Measurements from ENCODE around the gene FICD.
"Not testable (repeated sequence)": the region's sequence is repeated elsewhere in the genome, so short reads cannot be mapped to it uniquely, and the experiment has no call there.

The FICD gene

DNA sequence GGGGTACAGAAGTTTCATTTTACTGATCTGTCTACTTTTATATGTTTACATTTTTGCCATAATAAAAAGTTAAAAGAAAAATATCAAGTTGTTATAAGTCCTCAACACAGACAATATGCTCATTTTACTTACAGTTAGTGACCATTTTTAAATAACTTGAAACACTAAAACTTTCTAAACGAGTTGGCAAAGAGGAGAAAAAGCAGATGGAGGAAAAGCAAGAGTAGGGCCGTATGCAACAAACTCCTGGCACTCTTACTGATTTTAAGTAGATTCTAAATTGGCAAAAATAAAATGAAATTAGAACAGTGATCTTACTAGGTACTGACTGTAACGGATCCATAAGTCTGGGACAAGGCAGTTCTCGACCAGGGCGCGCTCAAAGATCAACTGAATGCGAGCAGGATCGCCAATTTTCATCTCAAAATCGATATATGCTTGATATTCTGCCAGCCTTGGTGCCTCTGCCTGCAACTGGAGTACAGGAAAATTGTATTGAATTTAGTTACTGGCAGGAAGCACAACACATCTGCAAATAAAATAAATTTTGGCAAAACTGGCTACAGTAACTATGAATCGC lies 23.6 kb downstream of the FICD start:
- DNase-seq = no peak

GRCh38 chr12:108542320-108542719 lies 27.2 kb downstream of the FICD start:
- DNase-seq = no peak

DNA sequence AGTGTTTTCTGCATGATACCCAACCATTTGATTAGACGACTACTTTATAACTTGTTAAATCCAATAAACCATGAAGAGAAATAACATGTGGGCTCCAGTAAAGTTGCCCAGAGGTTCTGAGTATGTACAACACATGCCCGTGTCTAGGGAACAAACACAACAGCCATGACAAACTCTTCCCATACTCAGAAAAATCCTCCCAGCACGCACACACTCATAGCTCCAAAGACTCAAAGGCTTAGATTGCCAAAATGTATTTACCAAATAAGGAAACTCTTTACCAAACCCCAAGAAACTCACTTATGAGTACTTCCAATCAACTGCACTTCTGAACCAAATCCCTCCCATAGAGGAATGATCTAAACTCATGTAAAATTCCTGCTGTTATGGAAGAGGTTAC lies 28.6 kb downstream of the FICD start:
- no peak for DNase-seq

- DNase-seq = no peak
Observed at GRCh38 chr12:108547686-108548085, 32.6 kb downstream of the FICD start.

GRCh38 chr12:108548954-108549521 lies 34.0 kb downstream of the FICD start:
- no peak for DNase-seq

- no peak for DNase-seq
Observed at GRCh38 chr12:108551535-108551934, 36.5 kb downstream of the FICD start.

- no peak for DNase-seq
Observed at GRCh38 chr12:108553799-108554198, 38.7 kb downstream of the FICD start.

DNA sequence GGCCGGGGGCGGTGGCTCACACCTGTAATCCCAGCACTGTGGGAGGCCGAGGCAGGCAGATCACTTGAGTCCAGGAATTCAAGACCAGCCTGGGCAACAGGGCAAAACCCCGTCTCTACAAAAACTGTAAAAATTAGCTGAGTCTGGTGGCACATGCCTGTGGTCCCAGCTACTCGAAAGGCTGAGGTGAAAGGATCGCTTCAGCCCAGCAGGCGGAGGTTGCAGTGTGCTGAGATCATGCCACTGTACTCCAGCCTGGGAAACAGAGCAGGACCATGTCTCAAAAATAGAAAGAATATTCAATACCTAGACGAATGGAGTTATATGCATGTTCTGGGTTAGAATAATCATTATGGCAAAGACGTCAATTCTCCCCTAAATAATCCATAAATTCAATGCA lies 40.3 kb downstream of the FICD start:
- not testable (repeated sequence) for DNase-seq

- no peak for DNase-seq
Observed at GRCh38 chr12:108559007-108559655, 44.1 kb downstream of the FICD start.

GRCh38 chr12:108559748-108560147 lies 44.7 kb downstream of the FICD start:
- DNase-seq = no peak

DNA sequence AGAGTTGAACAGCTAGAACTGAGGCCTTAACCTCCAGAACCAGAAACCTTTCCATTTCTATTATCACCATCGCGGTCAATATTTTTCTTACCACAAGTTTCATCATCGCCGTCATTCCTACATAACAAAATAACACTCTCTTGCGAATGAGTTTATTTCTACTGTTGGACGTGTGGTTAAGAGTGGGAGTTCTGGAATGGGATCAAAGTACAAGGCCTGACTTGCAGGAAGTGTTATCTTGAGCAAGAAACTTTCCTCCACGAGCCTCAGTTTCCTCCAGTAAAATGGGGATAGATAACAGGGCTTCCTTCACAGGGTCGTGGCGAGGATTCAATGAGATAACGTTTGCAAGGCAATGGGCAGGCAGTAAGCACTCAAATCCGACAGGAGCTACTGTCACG lies 45.2 kb downstream of the FICD start:
- no peak for DNase-seq

GRCh38 chr12:108560752-108561719 lies 46.0 kb downstream of the FICD start, which contains the start of gene SART3:
Gene SART3 (minus strand): TSS chr12:108561173. CDS start chr12:108561154, 19 bp downstream.
- DNase-seq = peak; percentile 84

- no peak for DNase-seq
Observed at GRCh38 chr12:108561852-108562347, 46.8 kb downstream of the FICD start.

GRCh38 chr12:108562348-108563135 lies 47.5 kb downstream of the FICD start, which contains the start of gene ISCU:
Gene ISCU (plus strand): TSS chr12:108562596. CDS start chr12:108562623, 27 bp downstream.
- peak; percentile 100 for DNase-seq

- peak; percentile 84 for DNase-seq
Observed at GRCh38 chr12:108563136-108563803, 48.2 kb downstream of the FICD start.

DNA sequence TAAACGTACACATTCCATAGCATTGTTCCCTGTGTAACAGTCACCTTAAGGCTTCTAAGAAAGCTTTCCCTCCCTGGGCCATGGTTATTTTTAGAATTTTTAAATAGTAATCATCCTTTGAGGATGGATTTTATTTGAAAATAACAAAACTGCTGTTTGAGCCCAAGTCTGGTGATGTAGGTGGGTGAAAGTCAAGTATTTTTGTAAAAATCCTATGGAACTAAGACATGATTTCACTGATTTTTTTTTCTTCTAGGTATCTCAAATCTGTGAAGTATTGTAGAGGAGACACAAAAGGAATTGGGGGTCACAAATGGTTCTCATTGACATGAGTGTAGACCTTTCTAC lies 48.7 kb downstream of the FICD start:
- DNase-seq = no peak

DNA sequence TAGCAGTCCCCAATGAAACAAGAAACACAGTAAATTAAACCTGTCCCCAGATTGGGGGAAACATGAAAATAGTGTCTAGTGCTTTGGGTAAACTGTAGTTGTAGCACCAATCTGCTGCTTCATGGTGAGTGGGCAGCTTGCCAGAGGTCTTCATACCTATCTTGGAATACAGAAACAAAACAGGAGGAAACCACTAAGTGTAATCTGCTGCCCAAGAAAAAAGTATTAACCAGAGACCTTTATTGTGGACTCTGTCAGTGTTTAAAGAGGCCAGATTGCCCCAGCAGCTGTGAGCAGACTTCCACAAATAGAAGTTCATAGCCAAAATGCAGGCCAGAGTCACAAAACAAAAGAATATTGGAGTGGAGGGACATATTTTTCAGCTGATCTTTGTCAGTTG lies 49.6 kb downstream of the FICD start:
- no peak for DNase-seq

DNA sequence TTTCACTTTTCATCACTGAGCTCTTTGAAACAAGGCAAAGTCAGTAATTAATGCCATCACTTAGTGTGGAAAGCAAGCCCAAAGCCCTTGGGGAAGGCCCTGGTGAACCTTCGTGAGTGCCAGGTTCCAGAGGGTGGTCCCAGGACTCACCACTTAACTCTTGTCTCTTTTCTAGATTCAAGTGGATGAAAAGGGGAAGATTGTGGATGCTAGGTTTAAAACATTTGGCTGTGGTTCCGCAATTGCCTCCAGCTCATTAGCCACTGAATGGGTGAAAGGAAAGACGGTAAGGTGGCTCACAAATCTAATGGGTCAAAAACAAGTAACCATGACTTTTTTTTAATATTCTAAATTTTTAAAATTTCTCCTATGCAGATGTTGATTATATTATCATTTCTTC lies 50.1 kb downstream of the FICD start:
- DNase-seq = no peak

DNA sequence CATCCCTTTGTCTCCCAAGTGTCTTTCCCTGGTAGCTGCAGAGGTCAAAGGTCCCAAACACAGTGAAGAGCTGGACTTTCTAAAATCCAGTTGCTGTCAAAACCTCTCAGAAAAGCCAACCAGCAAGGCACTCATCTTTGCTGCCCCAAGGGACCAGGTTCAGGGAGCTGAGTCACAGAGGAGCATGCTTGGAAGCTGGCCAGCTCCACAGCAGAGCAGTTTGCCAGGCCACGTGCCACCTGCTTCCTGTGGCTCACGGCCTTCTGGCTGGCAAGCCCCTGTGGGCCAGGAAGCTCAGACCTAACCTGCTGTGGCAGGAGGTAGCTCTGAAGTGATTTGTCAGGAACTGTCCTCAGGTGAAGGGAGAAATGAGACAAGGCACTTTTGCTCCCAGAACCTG lies 50.9 kb downstream of the FICD start:
- peak; percentile 62 for DNase-seq

DNA sequence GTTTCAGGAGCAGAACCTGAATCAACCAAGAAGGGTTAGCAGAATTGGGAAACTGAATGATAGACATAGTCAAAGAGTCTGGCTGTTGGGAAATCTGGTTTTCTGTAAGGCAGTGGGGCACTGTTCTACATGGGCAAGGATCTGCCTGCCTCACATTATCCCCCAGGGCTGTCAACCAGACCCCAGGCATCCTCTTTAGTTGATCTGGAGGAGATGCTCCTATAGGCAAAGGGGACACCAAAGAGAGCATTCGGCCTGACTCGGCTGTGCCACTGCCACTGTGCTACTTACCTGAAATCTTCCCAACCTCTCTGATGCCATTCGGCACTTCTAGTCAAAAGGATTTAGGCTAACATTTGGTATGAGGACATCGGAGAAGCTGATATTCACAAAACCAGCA lies 51.4 kb downstream of the FICD start:
- no peak for DNase-seq

All from activated T-cell treated with anti-CD3 and anti-CD28 coated beads, Interleukin-2, amount 50 U/mL, for 1 hour (primary cell).